GM23248 (cell line): ENCODE measurements around the gene PTP4A2.

Experiments
- EZH2 ChIP-seq: fragments of 200-600 bp; sonication (generic); IDR thresholded peaks from 2 replicates; pipeline ENCODE4 v1.6.1; 2018; ENCODE audit warnings: antibody characterized with exemption, mild to moderate bottlenecking; ENCODE audit not compliant: insufficient read depth, poor library complexity, severe bottlenecking
- EZH2phosphoT487 ChIP-seq: fragments of 200-600 bp; sonication (generic); IDR thresholded peaks from 2 replicates; pipeline ENCODE4 v1.6.1; 2018; ENCODE audit warnings: antibody characterized with exemption, moderate library complexity, mild to moderate bottlenecking, low read depth; ENCODE audit not compliant: insufficient read depth

GRCh38 chr1:31891280-31891679 lies 46.9 kb downstream of the PTP4A2 start:
- TF ChIP-seq EZH2 (no peak), EZH2phosphoT487 (no peak)
